ENCODE measurements around the gene ABLIM2.

DNA sequence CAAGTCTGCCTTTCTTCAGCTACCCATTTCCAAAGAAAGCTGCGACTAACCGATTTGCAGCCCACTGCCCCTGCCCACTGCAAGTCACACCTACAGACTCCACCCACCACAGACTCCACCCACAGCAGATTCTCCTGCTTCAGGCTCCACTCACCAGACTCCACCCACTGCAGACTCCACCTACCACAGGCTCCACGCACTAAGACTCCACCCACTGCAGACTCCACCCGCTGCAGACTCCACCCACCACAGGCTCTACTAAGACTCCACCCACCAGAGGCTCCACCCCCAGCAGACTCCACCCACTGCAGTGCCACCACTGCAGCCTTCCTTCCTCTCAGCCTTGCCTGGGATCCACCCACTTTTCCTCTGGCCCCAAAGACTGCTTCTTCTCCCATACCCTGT is 41.3 kb downstream of the ABLIM2 start:
- TF ChIP-seq, protein P1, sequence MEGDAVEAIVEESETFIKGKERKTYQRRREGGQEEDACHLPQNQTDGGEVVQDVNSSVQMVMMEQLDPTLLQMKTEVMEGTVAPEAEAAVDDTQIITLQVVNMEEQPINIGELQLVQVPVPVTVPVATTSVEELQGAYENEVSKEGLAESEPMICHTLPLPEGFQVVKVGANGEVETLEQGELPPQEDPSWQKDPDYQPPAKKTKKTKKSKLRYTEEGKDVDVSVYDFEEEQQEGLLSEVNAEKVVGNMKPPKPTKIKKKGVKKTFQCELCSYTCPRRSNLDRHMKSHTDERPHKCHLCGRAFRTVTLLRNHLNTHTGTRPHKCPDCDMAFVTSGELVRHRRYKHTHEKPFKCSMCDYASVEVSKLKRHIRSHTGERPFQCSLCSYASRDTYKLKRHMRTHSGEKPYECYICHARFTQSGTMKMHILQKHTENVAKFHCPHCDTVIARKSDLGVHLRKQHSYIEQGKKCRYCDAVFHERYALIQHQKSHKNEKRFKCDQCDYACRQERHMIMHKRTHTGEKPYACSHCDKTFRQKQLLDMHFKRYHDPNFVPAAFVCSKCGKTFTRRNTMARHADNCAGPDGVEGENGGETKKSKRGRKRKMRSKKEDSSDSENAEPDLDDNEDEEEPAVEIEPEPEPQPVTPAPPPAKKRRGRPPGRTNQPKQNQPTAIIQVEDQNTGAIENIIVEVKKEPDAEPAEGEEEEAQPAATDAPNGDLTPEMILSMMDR (IDR thresholded peaks at IDR 0.05; ENCODE audit: insufficient read depth, low read length): no peak
- TF ChIP-seq SPI1 (IDR thresholded peaks at IDR 0.05; ENCODE audit: borderline replicate concordance, low read depth): no peak
